Stimulated activated CD4-positive, alpha-beta T cell treated with anti-CD3 and anti-CD28 coated beads, Interleukin-2, amount 100 ng/mL, for 24 hours (primary cell): ENCODE data around the gene PSMA4.
"Not testable (repeated sequence)": the region's sequence is repeated elsewhere in the genome, so short reads cannot be mapped to it uniquely, and the experiment has no call there.

ENCODE experiments used
- DNase-seq, 2 donors: peaks; one replicate each; pipeline ENCODE4 v3.0.0-alpha.2; 2020

Gene PSMA4

GRCh38 chr15:78540141-78540870 lies at the start of gene PSMA4:
TSS of gene PSMA4 (plus strand) at chr15:78540444. CDS start at chr15:78541928, 1,484 bp downstream.
- DNase-seq, result peak; percentile 95 to 97

DNA sequence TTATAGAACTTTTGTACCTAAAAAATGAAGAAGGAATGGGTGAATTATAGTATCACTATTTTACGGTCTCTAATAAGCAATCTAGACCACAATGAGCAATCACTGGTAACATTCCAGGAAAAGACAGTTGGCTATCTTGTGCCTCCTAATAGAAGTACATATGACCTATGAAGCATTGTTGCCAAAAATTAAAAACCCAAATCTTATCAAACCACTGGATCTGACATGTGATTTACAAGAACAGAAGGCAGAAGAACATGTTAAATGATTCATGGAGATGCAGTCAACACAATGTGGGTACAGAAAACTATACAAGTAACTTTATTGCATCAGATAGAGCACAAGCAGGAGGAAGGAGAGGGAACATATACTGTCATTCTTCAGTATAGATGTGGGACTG lies 47.4 kb upstream of the PSMA4 start:
- DNase-seq, result no peak

DNA sequence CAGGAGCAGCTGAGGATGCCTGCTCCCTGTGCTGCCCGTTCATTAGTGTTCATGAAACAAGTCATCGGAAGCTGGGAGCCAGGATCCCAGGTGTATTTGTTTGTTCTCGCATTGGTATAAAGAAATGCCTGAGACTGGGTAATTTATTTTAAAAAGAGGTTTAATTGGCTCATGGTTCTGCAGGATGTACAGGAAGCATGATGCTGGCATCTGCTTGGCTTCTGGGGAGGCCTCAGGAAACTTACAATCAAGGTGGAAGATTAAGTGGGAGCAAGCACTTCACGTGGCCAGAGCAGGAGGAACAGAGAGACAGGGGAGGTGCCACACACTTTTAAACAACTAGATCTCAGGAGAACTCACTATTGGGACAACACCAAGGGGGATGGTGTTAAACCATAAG lies 38.4 kb upstream of the PSMA4 start:
- no peak for DNase-seq

GRCh38 chr15:78502641-78503040 lies 37.6 kb upstream of the PSMA4 start:
- DNase-seq, result no peak

- peak; percentile 79 to 85 for DNase-seq
Observed at GRCh38 chr15:78506971-78507830, 33.0 kb upstream of the PSMA4 start, which contains the start of gene HYKK. TSS of gene HYKK (plus strand) at chr15:78507577. CDS start at chr15:78513089, 5,512 bp downstream.

DNA sequence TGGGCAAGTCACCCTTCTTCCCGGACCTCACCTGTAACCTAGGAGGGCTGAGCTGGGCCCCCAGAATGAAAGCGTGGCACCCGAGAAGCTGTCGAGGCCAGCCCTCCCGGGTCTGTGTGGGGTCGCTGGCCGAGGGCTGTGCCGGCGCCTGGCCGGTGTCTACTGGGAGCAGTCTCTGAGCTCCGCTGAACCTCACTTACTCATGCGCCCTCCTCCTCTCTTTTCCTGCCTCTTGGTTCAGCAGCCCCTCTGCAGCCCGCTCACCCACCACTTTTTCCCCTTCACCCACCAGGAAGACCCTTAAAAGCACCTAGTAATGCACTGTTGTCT lies 32.4 kb upstream of the PSMA4 start:
- DNase-seq, result peak in 1 of 2 donors; percentile 28

DNA sequence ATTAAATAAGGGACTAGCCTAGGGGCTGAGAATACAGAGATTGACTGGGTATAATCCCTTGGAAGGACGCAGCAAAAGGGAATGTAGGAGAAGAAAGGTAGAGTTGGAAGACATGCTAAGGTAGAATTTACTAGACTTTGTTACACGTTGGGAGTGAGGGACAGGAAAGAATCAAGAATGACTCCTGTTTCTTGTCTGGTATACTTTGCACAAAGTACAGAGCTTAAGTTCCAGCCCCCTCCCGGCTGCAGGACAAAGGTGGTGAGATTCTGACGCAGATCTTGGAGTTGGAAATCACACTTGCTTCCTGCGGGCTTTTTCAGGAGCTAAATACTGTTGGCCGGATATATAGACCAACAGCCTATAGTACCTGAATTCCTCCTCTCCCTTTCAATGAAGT lies 32.0 kb upstream of the PSMA4 start:
- DNase-seq, result no peak

DNA sequence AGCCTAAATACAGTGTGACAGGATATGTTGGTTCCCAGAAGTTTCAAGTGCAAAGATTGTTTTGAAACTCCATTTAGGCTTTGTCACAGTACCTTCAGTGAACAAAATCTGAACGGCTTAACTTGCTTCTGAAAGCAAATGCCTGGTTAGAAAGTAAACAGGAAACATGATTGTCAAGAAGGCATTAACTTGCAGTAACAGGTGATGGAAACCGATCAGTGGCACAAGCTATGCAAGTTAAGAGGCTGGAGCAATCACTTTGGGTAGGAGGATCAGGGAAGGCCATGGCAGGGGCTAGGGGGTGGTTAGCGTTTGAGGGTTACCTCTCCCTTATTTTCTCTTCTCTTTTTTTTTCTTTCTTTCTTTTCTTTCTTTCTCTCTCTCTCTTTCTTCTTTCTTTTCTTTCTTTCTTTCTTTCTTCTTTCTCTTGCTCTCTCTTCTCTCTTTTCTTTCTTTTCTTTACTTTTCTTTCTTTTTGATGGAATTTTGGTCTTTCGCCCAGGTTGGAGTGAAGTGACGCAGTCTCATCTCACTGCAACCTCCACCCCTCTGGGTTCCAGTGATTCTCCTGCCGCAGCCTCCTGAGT lies 30.4 kb upstream of the PSMA4 start:
- no peak for DNase-seq

GRCh38 chr15:78520035-78520434 lies 20.2 kb upstream of the PSMA4 start:
- not testable (repeated sequence) for DNase-seq

GRCh38 chr15:78524230-78524629 lies 16.0 kb upstream of the PSMA4 start:
- DNase-seq, result no peak

DNA sequence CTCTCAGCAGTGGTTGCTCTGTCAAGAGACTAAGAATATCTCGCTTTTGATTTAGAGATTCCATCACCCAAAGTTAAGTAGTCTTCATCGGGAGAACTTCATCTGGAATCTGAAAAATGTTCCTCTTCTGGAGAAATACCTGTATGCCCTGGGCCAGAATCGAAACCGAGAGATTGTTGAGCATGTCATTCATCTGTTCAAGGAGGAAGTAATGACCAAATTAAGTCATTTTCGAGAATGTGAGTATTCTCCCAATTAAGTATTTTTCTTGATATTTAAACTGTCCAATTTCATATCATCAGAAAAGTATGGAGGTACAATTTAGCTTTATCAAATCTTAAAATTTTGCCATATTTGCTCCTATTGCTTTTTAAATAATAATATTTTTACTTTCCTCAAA lies 12.9 kb upstream of the PSMA4 start:
- DNase-seq, result no peak

GRCh38 chr15:78533331-78533730 lies 6.9 kb upstream of the PSMA4 start:
- DNase-seq, result no peak

DNA sequence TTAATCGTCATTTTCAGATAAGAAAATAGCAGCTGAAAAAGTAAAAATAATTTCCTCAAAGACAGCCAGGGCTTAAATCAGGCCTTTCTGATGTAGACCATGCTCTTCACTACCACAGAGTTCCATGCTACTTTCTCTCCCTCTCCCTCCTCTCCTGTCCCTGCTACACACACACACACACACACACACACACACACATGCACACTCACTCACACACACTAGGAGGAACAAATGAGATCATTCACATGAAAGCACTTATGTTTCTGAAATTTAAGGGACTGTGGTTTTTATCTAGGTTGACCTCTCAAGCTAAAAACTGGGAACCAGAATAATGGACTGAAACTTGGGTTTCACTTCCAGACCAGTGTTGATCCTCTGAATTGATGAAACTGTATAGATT lies 4.1 kb upstream of the PSMA4 start:
- DNase-seq, result no peak

DNA sequence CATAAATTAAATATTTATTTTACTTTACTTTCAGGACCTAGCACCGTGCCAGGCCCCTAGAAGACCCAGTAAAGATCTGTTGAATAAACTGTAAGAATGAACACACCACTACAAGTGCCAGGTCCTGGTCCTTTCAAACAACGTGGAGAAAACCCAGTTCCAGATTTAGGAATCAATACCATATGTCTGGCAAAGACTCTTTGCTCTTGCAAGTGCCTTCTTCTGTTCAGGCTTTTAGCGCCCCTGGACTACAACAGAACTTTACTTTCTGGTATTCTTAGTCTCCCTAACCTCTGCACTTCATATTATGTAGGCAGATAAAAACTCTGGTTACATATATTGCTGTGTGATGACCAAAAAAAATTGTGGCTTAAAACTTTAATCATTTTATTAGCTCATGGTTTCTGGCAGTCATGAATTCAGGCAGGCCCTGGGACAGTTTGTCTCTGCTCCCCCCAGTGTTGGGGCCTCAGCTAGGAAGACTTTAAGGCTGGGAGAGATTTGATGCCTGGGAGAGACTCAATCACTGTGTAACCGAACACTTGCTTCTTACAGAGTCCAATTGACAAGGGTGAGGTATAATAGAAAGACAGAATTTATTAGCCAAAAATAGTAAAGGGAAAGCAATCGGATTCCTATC lies 2.9 kb upstream of the PSMA4 start:
- no peak for DNase-seq

GRCh38 chr15:78538358-78538757 lies 1.9 kb upstream of the PSMA4 start:
- no peak for DNase-seq

DNA sequence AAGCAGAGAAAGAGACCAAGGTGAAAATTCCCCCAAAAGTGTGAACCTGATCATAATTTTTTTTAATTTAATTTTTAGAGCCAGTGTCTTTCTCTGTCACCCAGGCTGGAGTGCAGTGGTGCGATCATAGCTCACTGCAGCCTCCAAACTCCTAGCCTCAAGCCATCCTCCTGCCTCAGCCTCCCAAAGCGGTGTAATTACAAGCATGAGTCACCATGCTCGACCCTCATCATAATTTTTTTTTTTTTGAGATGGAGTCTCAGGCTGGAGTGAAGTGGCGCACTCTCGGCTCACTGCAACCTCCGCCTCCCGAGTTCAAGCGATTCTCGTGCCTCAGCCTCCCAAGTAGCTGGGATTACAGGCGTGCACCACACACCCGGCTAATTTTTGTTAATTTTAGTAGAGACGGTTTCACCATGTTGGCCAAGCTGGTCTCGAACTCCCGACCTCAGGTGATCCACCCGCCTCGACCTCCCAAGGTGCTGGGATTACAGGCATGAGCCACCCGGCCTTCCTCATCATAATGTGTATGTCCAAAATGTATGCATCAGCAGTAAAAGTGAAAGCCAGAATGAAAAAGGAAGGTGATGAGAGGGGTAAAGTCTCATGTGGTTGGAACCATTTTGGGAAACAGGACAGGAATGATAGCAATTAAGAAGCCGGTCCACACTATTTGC lies 642 bp upstream of the PSMA4 start:
- peak in 1 of 2 donors; percentile 21 for DNase-seq

DNA sequence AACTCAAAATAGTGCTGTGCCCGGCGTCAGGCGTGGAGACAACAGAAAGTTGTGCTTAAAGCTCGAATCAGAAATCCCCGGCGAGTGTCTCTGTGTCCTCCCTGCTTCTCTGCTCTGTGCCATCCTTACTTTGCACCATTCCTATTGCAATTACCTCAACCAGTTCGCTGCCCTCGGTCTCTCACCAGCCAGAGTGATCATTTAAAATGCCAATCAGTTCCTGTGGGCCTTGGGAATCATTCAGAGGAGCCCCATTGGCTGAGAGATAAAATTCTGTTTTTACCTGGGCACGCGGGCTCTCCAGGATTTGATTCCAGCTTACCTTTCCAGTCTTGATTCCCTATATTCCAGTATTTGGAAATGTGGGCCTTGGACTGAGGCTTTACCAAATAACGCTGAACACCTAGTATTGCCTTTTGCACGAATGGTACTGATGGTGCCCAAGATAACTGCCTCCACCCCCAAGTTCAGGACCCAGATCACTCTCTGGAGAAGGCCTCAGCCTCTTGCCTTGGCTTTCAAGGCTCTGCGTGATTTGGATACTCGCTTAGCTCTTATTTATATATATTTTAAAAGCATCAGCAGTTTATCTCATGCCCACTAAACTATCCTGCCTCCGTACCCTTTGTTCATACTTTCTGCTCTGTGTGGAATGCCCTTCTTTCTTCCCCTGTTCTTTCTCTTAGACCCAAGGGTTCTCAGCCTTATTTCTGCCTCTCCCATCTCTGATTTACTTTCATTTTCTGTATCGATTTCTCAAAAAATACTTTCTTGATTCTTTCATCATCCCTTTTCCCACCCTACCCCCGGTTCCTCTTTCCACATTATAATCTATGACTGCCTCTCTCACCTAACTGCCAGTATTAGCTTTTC lies 863 bp downstream of the PSMA4 start:
- peak; percentile 12 to 26 for DNase-seq

- no peak for DNase-seq
Observed at GRCh38 chr15:78541744-78542034, 1.4 kb downstream of the PSMA4 start.

- DNase-seq, result no peak
Observed at GRCh38 chr15:78542647-78543046, 2.4 kb downstream of the PSMA4 start.

GRCh38 chr15:78550194-78550593 lies 9.9 kb downstream of the PSMA4 start:
- no peak for DNase-seq

- DNase-seq, result no peak
Observed at GRCh38 chr15:78550815-78551214, 10.6 kb downstream of the PSMA4 start.

DNA sequence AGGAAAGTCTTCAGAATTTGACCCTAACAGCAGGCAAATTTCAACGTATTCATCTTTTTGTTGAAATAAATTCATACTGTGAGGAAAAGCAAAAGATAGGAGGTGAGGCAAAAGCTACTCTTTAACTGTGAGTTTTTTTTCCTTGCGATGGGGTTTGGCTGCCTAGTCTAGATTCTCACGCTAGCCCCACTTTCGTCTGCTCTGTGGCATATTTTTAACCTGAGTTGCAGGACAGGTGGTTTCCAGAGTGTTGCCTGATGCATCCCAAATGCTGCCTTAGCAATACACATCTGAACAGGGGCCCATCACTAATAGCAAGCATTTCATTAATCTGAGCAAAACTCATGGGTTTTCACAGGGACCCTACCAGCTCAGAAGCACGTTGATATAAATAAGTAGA lies 11.7 kb downstream of the PSMA4 start:
- DNase-seq, result no peak
